Measurements from ENCODE around the gene SIM2.
"Not testable (repeated sequence)": the region's sequence is repeated elsewhere in the genome, so short reads cannot be mapped to it uniquely, and the experiment has no call there.

Gene SIM2

DNA sequence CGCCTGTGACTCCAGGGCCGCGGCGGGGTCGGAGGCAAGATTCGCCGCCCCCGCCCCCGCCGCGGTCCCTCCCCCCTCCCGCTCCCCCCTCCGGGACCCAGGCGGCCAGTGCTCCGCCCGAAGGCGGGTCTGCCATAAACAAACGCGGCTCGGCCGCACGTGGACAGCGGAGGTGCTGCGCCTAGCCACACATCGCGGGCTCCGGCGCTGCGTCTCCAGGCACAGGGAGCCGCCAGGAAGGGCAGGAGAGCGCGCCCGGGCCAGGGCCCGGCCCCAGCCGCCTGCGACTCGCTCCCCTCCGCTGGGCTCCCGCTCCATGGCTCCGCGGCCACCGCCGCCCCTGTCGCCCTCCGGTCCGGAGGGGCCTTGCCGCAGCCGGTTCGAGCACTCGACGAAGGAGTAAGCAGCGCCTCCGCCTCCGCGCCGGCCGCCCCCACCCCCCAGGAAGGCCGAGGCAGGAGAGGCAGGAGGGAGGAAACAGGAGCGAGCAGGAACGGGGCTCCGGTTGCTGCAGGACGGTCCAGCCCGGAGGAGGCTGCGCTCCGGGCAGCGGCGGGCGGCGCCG is at the start of gene SIM2:
TSS of gene SIM2 (plus strand) at position 135 of the 565 bp plus-strand sequence. CDS start 632 bp downstream, outside the sequence.
- TF ChIP-seq, protein P1, sequence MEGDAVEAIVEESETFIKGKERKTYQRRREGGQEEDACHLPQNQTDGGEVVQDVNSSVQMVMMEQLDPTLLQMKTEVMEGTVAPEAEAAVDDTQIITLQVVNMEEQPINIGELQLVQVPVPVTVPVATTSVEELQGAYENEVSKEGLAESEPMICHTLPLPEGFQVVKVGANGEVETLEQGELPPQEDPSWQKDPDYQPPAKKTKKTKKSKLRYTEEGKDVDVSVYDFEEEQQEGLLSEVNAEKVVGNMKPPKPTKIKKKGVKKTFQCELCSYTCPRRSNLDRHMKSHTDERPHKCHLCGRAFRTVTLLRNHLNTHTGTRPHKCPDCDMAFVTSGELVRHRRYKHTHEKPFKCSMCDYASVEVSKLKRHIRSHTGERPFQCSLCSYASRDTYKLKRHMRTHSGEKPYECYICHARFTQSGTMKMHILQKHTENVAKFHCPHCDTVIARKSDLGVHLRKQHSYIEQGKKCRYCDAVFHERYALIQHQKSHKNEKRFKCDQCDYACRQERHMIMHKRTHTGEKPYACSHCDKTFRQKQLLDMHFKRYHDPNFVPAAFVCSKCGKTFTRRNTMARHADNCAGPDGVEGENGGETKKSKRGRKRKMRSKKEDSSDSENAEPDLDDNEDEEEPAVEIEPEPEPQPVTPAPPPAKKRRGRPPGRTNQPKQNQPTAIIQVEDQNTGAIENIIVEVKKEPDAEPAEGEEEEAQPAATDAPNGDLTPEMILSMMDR (IDR thresholded peaks at IDR 0.05), result no peak
- H3K36me3 ChIP-seq (ENCODE audit: control insufficient read depth, insufficient read depth, low read length), result no peaks in the 10 kb centered on the region
- H3K79me2 ChIP-seq, result no peaks in the 10 kb centered on the region
- H3K4me3 ChIP-seq (ENCODE audit: low read depth, low read length), result no peak within 1 kb of the TSS
- H3K4me2 ChIP-seq (ENCODE audit: low read length), result peak within 1 kb of the TSS; percentile 47
- H3K9me3 ChIP-seq (ENCODE audit: control insufficient read depth, low read length), result no peaks in the 10 kb centered on the region
- no peaks in the 10 kb centered on the region for H3K4me1 ChIP-seq
- no peak within 1 kb of the TSS for H3K27ac ChIP-seq
- peaks cover 20% of the 10 kb centered on the region for H3K27me3 ChIP-seq (ENCODE audit: control insufficient read depth, insufficient read depth, low read length)
- H2AFZ ChIP-seq, result no peak within 1 kb of the TSS
- H3K9ac ChIP-seq, result no peak within 1 kb of the TSS

DNA sequence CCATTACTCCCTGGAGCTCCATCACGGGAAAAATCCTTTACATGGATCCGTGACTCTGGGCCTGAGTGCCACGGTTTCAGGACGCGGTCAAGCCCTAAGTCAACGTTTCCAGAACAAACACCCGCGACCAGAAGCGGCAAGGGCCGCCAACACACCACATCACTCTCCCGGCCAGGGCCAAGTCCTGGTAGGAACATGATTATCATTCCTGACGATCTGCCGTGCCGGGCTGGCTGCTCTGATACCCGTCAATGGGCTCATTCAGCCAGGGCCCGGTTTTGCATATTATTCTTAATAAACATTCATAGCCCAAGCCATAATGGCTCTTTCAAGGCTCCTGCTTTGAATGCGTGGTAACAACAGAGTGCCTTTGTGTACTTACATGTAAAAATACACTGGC is 44.6 kb upstream of the SIM2 start:
- H2AFZ ChIP-seq, result no peak overlapping the region
- no peak overlapping the region for H3K27ac ChIP-seq
- no peak overlapping the region for H3K9ac ChIP-seq

GRCh38 chr21:36654796-36655325 is 44.1 kb upstream of the SIM2 start:
- TF ChIP-seq, protein P1 (IDR thresholded peaks at IDR 0.05), result no peak
- no peak overlapping the region for H3K27ac ChIP-seq
- no peaks in the 10 kb centered on the region for H3K27me3 ChIP-seq (ENCODE audit: control insufficient read depth, insufficient read depth, low read length)

More for the DNA sequence above, 44.6 kb upstream of the SIM2 start:
- Histone ChIP-seq H3K36me3 (ENCODE audit: control insufficient read depth, insufficient read depth, low read length) (no peaks in the 10 kb centered on the region), H3K4me3 (ENCODE audit: low read depth, low read length) (no peak overlapping the region), H3K4me2 (ENCODE audit: low read length) (no peak overlapping the region), H3K4me1 (no peaks in the 10 kb centered on the region), H3K9me3 (ENCODE audit: control insufficient read depth, low read length) (no peaks in the 10 kb centered on the region), H3K27me3 (ENCODE audit: control insufficient read depth, insufficient read depth, low read length) (no peaks in the 10 kb centered on the region), H3K79me2 (no peaks in the 10 kb centered on the region)
- TF ChIP-seq, protein P1 (IDR thresholded peaks at IDR 0.05), result no peak

GRCh38 chr21:36656138-36656537 is 42.8 kb upstream of the SIM2 start:
- Histone ChIP-seq H3K27ac (no peak overlapping the region), H3K36me3 (ENCODE audit: control insufficient read depth, insufficient read depth, low read length) (no peaks in the 10 kb centered on the region), H3K4me1 (no peaks in the 10 kb centered on the region), H3K9ac (no peak overlapping the region), H3K9me3 (ENCODE audit: control insufficient read depth, low read length) (no peaks in the 10 kb centered on the region), H3K4me2 (ENCODE audit: low read length) (no peak overlapping the region), H3K79me2 (no peaks in the 10 kb centered on the region), H2AFZ (no peak overlapping the region), H3K4me3 (ENCODE audit: low read depth, low read length) (no peak overlapping the region), H3K27me3 (ENCODE audit: control insufficient read depth, insufficient read depth, low read length) (no peaks in the 10 kb centered on the region)
- TF ChIP-seq, protein P1 (IDR thresholded peaks at IDR 0.05), result no peak

More at GRCh38 chr21:36654796-36655325, 44.1 kb upstream of the SIM2 start:
- H3K36me3 ChIP-seq (ENCODE audit: control insufficient read depth, insufficient read depth, low read length), result no peaks in the 10 kb centered on the region
- no peaks in the 10 kb centered on the region for H3K4me1 ChIP-seq
- no peaks in the 10 kb centered on the region for H3K79me2 ChIP-seq
- no peak overlapping the region for H3K4me3 ChIP-seq (ENCODE audit: low read depth, low read length)
- no peaks in the 10 kb centered on the region for H3K9me3 ChIP-seq (ENCODE audit: control insufficient read depth, low read length)
- H3K9ac ChIP-seq, result no peak overlapping the region
- no peak overlapping the region for H3K4me2 ChIP-seq (ENCODE audit: low read length)
- no peak overlapping the region for H2AFZ ChIP-seq

- not testable (repeated sequence) for H3K9me3 ChIP-seq (ENCODE audit: control insufficient read depth, low read length); H2AFZ ChIP-seq; H3K4me2 ChIP-seq (ENCODE audit: low read length); H3K36me3 ChIP-seq (ENCODE audit: control insufficient read depth, insufficient read depth, low read length); H3K27me3 ChIP-seq (ENCODE audit: control insufficient read depth, insufficient read depth, low read length); H3K27ac ChIP-seq; H3K4me3 ChIP-seq (ENCODE audit: low read depth, low read length); H3K9ac ChIP-seq; H3K79me2 ChIP-seq; H3K4me1 ChIP-seq
Measured at GRCh38 chr21:36657290-36657689, 41.6 kb upstream of the SIM2 start.

Measured in parathyroid adenoma (tissue), 2 donors.